Thoracic aorta (tissue), 2 donors: ENCODE results near the gene RMND5B. TPM values are rescaled to one million over a fixed set of nuclear protein-coding genes. Genes with fewer than 3 reads are reported as not detected.

Source experiments
- ATAC-seq: fragments of 150-250 bp; one replicate; pipeline ENCODE4 v1.8.0; 2017; ENCODE audit warnings: low read depth; ENCODE audit not compliant: insufficient number of reproducible peaks, low FRiP score
- DNase-seq: peaks from one replicate; pipeline ENCODE4 v3.0.0-alpha.2; 2020; ENCODE audit warnings: low spot score
- H3K27ac ChIP-seq, 2 donors: fragments of 200-600 bp; sonication (generic); 1 replicate in 1 of 2; 2 replicates in 1 of 2; pipeline ENCODE4 v1.5.1; 2016; ENCODE audit warnings: mild to moderate bottlenecking in 2 of 2, moderate library complexity in 2 of 2
- H3K27me3 ChIP-seq: fragments of 200-600 bp; sonication (generic); replicated peaks from 2 replicates; pipeline ENCODE4 v1.6.0; 2016; ENCODE audit warnings: mild to moderate bottlenecking; ENCODE audit not compliant: insufficient read depth
- H3K36me3 ChIP-seq: fragments of 200-600 bp; sonication (generic); one replicate; pipeline ENCODE4 v1.5.1; 2016
- H3K4me1 ChIP-seq, 2 donors: fragments of 200-600 bp; sonication (generic); 1 replicate in 1 of 2; 2 replicates in 1 of 2; pipeline versions ENCODE4 v1.5.1 to v1.6.0; 2016; ENCODE audit warnings: low read depth in 2 of 2, mild to moderate bottlenecking in 1 of 2; ENCODE audit not compliant: control insufficient read depth in 1 of 2
- H3K4me3 ChIP-seq: fragments of 200-600 bp; sonication (generic); 2 replicates; pipeline ENCODE4 v1.5.1; 2016; ENCODE audit warnings: mild to moderate bottlenecking
- H3K9me3 ChIP-seq: fragments of 200-600 bp; sonication (generic); 2 replicates; pipeline ENCODE4 v1.5.1; 2016
- total RNA-seq, 2 donors: library from RNA; depleted of rRNA; stranded (reverse); fragments of >200 nt; gene quantifications; one replicate each; pipeline versions ENCODE4 v1.1.0 to v1.2.3, GENCODE V29; 2016
- TF ChIP-seq, protein P1 (sequence below): fragments of 200-600 bp; sonication (generic); IDR thresholded peaks from one replicate; pipeline ENCODE4 v1.5.1; 2019; ENCODE audit warnings: antibody characterized with exemption

The RMND5B gene
- total RNA-seq, 2 donors from 2014 or later: 45.0 to 59.4 TPM

DNA sequence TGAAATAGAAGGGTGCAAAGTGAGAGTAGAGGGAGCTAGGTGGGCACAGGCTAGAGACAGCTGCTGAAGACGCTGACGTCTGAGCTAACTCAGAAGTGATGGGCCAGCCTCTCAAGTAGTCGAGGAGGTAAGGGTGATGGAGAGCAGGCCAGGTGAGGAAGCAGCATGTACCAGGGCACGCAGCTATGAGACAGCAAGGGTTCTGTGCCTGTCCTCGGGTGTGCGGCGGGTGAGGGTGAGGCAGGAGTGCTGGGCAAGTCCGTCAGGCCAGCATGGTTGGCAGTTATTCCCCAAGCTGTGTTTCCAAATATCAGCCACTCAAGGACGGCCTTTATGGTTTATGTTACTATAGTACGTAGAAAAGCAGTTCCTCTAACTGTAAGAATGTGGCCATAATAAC is 6.2 kb downstream of the RMND5B start:
- ATAC-seq (no peak), DNase-seq (no peak)
- Histone ChIP-seq H3K27me3 (no peaks in the 10 kb centered on the region), H3K27ac (no peak overlapping the region), H3K4me3 (no peak overlapping the region), H3K4me1 (peaks cover 4 to 5% of the 10 kb centered on the region in 2 donors), H3K9me3 (no peaks in the 10 kb centered on the region), H3K36me3 (peaks cover 16% of the 10 kb centered on the region)
- TF ChIP-seq, protein P1, sequence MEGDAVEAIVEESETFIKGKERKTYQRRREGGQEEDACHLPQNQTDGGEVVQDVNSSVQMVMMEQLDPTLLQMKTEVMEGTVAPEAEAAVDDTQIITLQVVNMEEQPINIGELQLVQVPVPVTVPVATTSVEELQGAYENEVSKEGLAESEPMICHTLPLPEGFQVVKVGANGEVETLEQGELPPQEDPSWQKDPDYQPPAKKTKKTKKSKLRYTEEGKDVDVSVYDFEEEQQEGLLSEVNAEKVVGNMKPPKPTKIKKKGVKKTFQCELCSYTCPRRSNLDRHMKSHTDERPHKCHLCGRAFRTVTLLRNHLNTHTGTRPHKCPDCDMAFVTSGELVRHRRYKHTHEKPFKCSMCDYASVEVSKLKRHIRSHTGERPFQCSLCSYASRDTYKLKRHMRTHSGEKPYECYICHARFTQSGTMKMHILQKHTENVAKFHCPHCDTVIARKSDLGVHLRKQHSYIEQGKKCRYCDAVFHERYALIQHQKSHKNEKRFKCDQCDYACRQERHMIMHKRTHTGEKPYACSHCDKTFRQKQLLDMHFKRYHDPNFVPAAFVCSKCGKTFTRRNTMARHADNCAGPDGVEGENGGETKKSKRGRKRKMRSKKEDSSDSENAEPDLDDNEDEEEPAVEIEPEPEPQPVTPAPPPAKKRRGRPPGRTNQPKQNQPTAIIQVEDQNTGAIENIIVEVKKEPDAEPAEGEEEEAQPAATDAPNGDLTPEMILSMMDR: no peak

- Histone ChIP-seq H3K27me3 (no peaks in the 10 kb centered on the region), H3K36me3 (peaks cover 26% of the 10 kb centered on the region), H3K4me3 (no peak overlapping the region), H3K27ac (no peak overlapping the region), H3K9me3 (no peaks in the 10 kb centered on the region), H3K4me1 (no peaks in the 10 kb centered on the region)
- no peak for DNase-seq
- ATAC-seq: no peak
- TF ChIP-seq, protein P1: no peak
Measured at GRCh38 chr5:178137991-178138390, 7.2 kb downstream of the RMND5B start.

GRCh38 chr5:178141550-178141949 is 10.7 kb downstream of the RMND5B start:
- H3K27me3 ChIP-seq: no peaks in the 10 kb centered on the region
- no peak overlapping the region for H3K27ac ChIP-seq
- peaks cover 37% of the 10 kb centered on the region for H3K36me3 ChIP-seq
- DNase-seq: no peak
- H3K4me3 ChIP-seq: no peak overlapping the region
- H3K9me3 ChIP-seq: no peaks in the 10 kb centered on the region
- TF ChIP-seq, protein P1: no peak
- no peak for ATAC-seq
- no peaks in the 10 kb centered on the region for H3K4me1 ChIP-seq

- Histone ChIP-seq H3K27ac (no peak overlapping the region), H3K4me1 (no peaks in the 10 kb centered on the region), H3K4me3 (no peak overlapping the region), H3K9me3 (no peaks in the 10 kb centered on the region), H3K36me3 (peaks cover 46% of the 10 kb centered on the region), H3K27me3 (no peaks in the 10 kb centered on the region)
- ATAC-seq (no peak), DNase-seq (no peak)
- TF ChIP-seq, protein P1: no peak
Measured at GRCh38 chr5:178142642-178143041, 11.8 kb downstream of the RMND5B start.

DNA sequence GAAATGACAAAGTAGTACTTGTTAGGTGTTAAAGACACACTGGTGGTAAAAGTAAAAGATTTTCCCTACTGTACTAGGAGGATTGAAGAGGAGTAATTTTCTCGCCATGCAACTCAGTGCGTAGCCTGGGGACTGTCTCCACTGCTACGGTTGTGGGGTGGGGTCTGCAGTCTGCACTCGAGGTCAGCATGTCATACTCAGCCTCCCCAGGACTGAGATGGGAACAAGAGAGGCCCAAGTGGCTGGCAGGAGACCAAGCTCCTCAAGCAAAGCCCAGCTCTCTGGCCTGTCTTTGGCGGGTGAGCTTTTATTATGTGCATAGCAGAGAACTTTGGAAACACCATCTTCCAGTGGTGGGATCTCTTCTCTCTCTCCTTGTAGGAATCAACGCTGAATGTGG is 12.4 kb downstream of the RMND5B start:
- no peak overlapping the region for H3K27ac ChIP-seq
- ATAC-seq (no peak), DNase-seq (no peak)
- H3K4me3 ChIP-seq: no peak overlapping the region
- no peaks in the 10 kb centered on the region for H3K27me3 ChIP-seq
- H3K36me3 ChIP-seq: peaks cover 52% of the 10 kb centered on the region
- H3K9me3 ChIP-seq: no peaks in the 10 kb centered on the region
- TF ChIP-seq, protein P1: no peak
- H3K4me1 ChIP-seq: no peaks in the 10 kb centered on the region
